WTC11 (cell line): Measurements from ENCODE around the gene APMAP. TPM values are rescaled to one million over a fixed set of nuclear protein-coding genes. Genes with fewer than 3 reads are reported as not detected.

Source experiments
- ATAC-seq: fragments of 200-7000 bp; cut with Tn5 transposase; 2 replicates; pipeline ENCODE4 v1.10.0; 2021; ENCODE audit warnings: mild to moderate bottlenecking, moderate library complexity
- CTCF ChIA-PET: fragments of 300-600 bp; sonication (Branson Sonifier 250); formaldehyde crosslinking; loops from one replicate; lab custom pipeline; 2021; ENCODE audit warnings: antibody characterized with exemption; lab: Charles Lee
- POLR2A ChIA-PET: fragments of 350-600 bp; sonication (Branson Sonifier 250); formaldehyde crosslinking; loops from one replicate; lab custom pipeline; 2021; ENCODE audit warnings: antibody characterized with exemption; lab: Charles Lee
- DNase-seq: peaks from one replicate; pipeline ENCODE4 v3.0.0; 2021; ENCODE audit warnings: low spot score
- H3K27ac Mint-ChIP-seq: 2 replicates; pipeline ENCODE4 v1.8.0; 2021; ENCODE audit warnings: mixed read lengths
- H3K27me3 Mint-ChIP-seq: 2 replicates; pipeline ENCODE4 v1.8.0; 2021; ENCODE audit warnings: low read depth, mild to moderate bottlenecking, moderate library complexity, mixed read lengths
- H3K36me3 Mint-ChIP-seq: 2 replicates; pipeline ENCODE4 v1.8.0; 2021; ENCODE audit warnings: mixed read lengths
- H3K4me1 Mint-ChIP-seq: 2 replicates; pipeline ENCODE4 v1.8.0; 2022; ENCODE audit warnings: mixed read lengths
- H3K4me3 Mint-ChIP-seq: 2 replicates; pipeline ENCODE4 v1.8.0; 2021; ENCODE audit warnings: mild to moderate bottlenecking, moderate library complexity, mixed read lengths
- H3K9me3 Mint-ChIP-seq: 2 replicates; pipeline ENCODE4 v1.8.0; 2021; ENCODE audit warnings: mixed read lengths
- AR ChIP-seq: fragments of 250-450 bp; sonication (Bioruptor Pico); IDR thresholded peaks from 2 replicates; pipeline ENCODE4 v1.9.0; 2021; ENCODE audit warnings: mild to moderate bottlenecking
- ATF1 ChIP-seq: sonication (generic); formaldehyde crosslinking; IDR thresholded peaks from 2 replicates; pipeline ENCODE4 v1.8.1; 2023; ENCODE audit warnings: mild to moderate bottlenecking, moderate library complexity, missing genetic modification reagents
- E2F4 ChIP-seq: sonication (generic); formaldehyde crosslinking; IDR thresholded peaks from 2 replicates; pipeline ENCODE4 v1.8.1; 2022; ENCODE audit warnings: low read depth, mild to moderate bottlenecking, moderate library complexity, missing genetic modification reagents, borderline replicate concordance
- EMX1 ChIP-seq: fragments of 250-450 bp; sonication (Bioruptor Pico); IDR thresholded peaks from 2 replicates; pipeline ENCODE4 v1.8.0; 2021; ENCODE audit warnings: mild to moderate bottlenecking
- GABPB1 ChIP-seq: sonication (generic); formaldehyde crosslinking; IDR thresholded peaks from 2 replicates; pipeline ENCODE4 v1.8.1; 2023; ENCODE audit warnings: mild to moderate bottlenecking, missing genetic modification reagents
- GRHL2 ChIP-seq: fragments of 250-450 bp; sonication (Bioruptor Pico); IDR thresholded peaks from 2 replicates; pipeline ENCODE4 v1.8.0; 2022; ENCODE audit warnings: mild to moderate bottlenecking, moderate library complexity; ENCODE audit not compliant: insufficient replicate concordance, severe bottlenecking
- KAT7 ChIP-seq: sonication (generic); formaldehyde crosslinking; IDR thresholded peaks from 2 replicates; pipeline ENCODE4 v1.8.1; 2023; ENCODE audit warnings: missing genetic modification reagents, mild to moderate bottlenecking, borderline replicate concordance
- MLX ChIP-seq: sonication (generic); formaldehyde crosslinking; IDR thresholded peaks from 2 replicates; pipeline ENCODE4 v1.8.1; 2023; ENCODE audit warnings: mild to moderate bottlenecking, missing genetic modification reagents, moderate library complexity
- NFE2L1 ChIP-seq: sonication (generic); formaldehyde crosslinking; IDR thresholded peaks from 2 replicates; pipeline ENCODE4 v1.8.1; 2023; ENCODE audit warnings: missing genetic modification reagents
- NFYB ChIP-seq: sonication (generic); formaldehyde crosslinking; conservative IDR thresholded peaks from 2 replicates; pipeline ENCODE4 v1.8.0; 2022; ENCODE audit warnings: low read depth, missing genetic modification reagents
- SMAD4 ChIP-seq: sonication (generic); formaldehyde crosslinking; IDR thresholded peaks from 2 replicates; pipeline ENCODE4 v1.8.0; 2022; ENCODE audit warnings: mild to moderate bottlenecking, missing genetic modification reagents
- TEAD4 ChIP-seq: sonication (generic); formaldehyde crosslinking; IDR thresholded peaks from 2 replicates; pipeline ENCODE4 v1.8.0; 2022; ENCODE audit warnings: mild to moderate bottlenecking, missing genetic modification reagents
- TP53 ChIP-seq: sonication (generic); formaldehyde crosslinking; IDR thresholded peaks from 2 replicates; pipeline ENCODE4 v1.8.1; 2023; ENCODE audit warnings: mild to moderate bottlenecking, missing genetic modification reagents
- ZMAT4 ChIP-seq: fragments of 250-450 bp; sonication (Bioruptor Pico); IDR thresholded peaks from 2 replicates; pipeline ENCODE4 v1.9.0; 2021; ENCODE audit warnings: mild to moderate bottlenecking
- ZNF219 ChIP-seq: sonication (generic); formaldehyde crosslinking; IDR thresholded peaks from 2 replicates; pipeline ENCODE4 v1.8.0; 2023; ENCODE audit warnings: missing genetic modification reagents, mild to moderate bottlenecking, borderline replicate concordance
- ZNF232 ChIP-seq: sonication (generic); formaldehyde crosslinking; IDR thresholded peaks from 2 replicates; pipeline ENCODE4 v1.8.0; 2022; ENCODE audit warnings: mild to moderate bottlenecking, missing genetic modification reagents
- ZNF317 ChIP-seq: sonication (generic); formaldehyde crosslinking; IDR thresholded peaks from 2 replicates; pipeline ENCODE4 v1.8.1; 2023; ENCODE audit warnings: low read depth, mild to moderate bottlenecking, moderate library complexity, missing genetic modification reagents, borderline replicate concordance
- total RNA-seq: library from RNA; stranded (reverse); gene quantifications from 3 replicates; pipeline ENCODE4 v1.2.3, GENCODE V29; 2021
- TF ChIP-seq, protein P1 (sequence below): sonication (generic); formaldehyde crosslinking; IDR thresholded peaks from 2 replicates; pipeline ENCODE4 v1.8.1; 2022; ENCODE audit warnings: low read depth, missing genetic modification reagents, borderline replicate concordance
- TF ChIP-seq, protein P2 (sequence below): sonication (generic); formaldehyde crosslinking; conservative IDR thresholded peaks from 2 replicates; pipeline ENCODE4 v1.8.1; 2022; ENCODE audit warnings: mild to moderate bottlenecking, missing genetic modification reagents
- TF ChIP-seq, protein P3 (sequence below): fragments of 250-450 bp; sonication (Bioruptor Pico); IDR thresholded peaks from 2 replicates; pipeline ENCODE4 v1.8.0; 2021; ENCODE audit warnings: mild to moderate bottlenecking

The APMAP gene
- total RNA-seq, 1 experiment from 2014 or later = 55.3 TPM

DNA sequence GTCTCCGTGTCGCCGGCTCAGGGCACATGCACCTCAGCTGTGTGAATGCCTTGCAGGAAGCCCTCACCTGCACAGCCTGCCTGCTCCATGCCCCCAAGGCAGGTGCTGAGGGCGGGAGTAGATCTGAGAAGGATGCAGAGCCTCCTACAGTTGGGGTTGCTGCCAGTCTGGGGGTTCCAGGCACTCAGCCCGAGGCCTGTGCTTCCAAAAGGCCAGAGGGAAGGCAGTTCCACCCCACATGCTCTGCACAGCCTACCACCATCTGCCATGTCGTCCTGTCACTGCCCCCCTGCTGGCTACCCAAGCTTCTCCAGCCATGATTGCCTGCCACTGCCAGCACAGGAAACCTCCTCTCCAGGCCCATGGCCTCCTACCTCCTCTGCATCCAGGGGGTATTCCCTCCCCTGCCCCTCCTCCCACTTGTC lies 46.1 kb upstream of the APMAP start:
- no peaks in the 10 kb centered on the region for H3K36me3 Mint-ChIP-seq
- H3K27ac Mint-ChIP-seq = no peak overlapping the region
- ATAC-seq = no peak
- DNase-seq = no peak
- ChIA-PET POLR2A (no interaction called here), CTCF (interaction anchor here (1.0 to 2.7 kb wide), 2 partner anchors 27 kb away, joined by 3 to 8 read pairs; no protein-coding TSS in a partner anchor)
- H3K9me3 Mint-ChIP-seq = no peaks in the 10 kb centered on the region
- H3K4me1 Mint-ChIP-seq = peaks cover 5% of the 10 kb centered on the region
- H3K27me3 Mint-ChIP-seq = no peaks in the 10 kb centered on the region; the same call in none of the 2 replicates
- H3K4me3 Mint-ChIP-seq = no peak overlapping the region
- TF ChIP-seq, protein P1, sequence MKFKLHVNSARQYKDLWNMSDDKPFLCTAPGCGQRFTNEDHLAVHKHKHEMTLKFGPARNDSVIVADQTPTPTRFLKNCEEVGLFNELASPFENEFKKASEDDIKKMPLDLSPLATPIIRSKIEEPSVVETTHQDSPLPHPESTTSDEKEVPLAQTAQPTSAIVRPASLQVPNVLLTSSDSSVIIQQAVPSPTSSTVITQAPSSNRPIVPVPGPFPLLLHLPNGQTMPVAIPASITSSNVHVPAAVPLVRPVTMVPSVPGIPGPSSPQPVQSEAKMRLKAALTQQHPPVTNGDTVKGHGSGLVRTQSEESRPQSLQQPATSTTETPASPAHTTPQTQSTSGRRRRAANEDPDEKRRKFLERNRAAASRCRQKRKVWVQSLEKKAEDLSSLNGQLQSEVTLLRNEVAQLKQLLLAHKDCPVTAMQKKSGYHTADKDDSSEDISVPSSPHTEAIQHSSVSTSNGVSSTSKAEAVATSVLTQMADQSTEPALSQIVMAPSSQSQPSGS (CRISPR knock-in tag) = no peak
- TF ChIP-seq GRHL2 = no peak
- TF ChIP-seq MLX (CRISPR knock-in tag) = no peak
- no peak for TF ChIP-seq TP53 (CRISPR knock-in tag)
- TF ChIP-seq GABPB1 (CRISPR knock-in tag) = no peak
- TF ChIP-seq NFYB (CRISPR knock-in tag) = no peak
- no peak for TF ChIP-seq ZNF219
- no peak for TF ChIP-seq EMX1 (CRISPR knock-in tag)
- no peak for TF ChIP-seq KAT7 (CRISPR knock-in tag)
- TF ChIP-seq AR = no peak
- TF ChIP-seq ZNF232 (CRISPR knock-in tag) = no peak
- no peak for TF ChIP-seq SMAD4 (CRISPR knock-in tag)
- TF ChIP-seq ZMAT4 = no peak
- TF ChIP-seq, protein P2, sequence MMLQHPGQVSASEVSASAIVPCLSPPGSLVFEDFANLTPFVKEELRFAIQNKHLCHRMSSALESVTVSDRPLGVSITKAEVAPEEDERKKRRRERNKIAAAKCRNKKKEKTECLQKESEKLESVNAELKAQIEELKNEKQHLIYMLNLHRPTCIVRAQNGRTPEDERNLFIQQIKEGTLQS (CRISPR knock-in tag) = no peak
- no peak for TF ChIP-seq NFE2L1 (CRISPR knock-in tag)
- no peak for TF ChIP-seq E2F4 (CRISPR knock-in tag)
- TF ChIP-seq ATF1 (CRISPR knock-in tag) = no peak
- TF ChIP-seq, protein P3, sequence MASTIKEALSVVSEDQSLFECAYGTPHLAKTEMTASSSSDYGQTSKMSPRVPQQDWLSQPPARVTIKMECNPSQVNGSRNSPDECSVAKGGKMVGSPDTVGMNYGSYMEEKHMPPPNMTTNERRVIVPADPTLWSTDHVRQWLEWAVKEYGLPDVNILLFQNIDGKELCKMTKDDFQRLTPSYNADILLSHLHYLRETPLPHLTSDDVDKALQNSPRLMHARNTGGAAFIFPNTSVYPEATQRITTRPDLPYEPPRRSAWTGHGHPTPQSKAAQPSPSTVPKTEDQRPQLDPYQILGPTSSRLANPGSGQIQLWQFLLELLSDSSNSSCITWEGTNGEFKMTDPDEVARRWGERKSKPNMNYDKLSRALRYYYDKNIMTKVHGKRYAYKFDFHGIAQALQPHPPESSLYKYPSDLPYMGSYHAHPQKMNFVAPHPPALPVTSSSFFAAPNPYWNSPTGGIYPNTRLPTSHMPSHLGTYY = no peak
- no peak for TF ChIP-seq ZNF317
- no peak for TF ChIP-seq TEAD4
